Stimulated activated naive CD8-positive, alpha-beta T cell treated with anti-CD3 and anti-CD28 coated beads, Interleukin-15, amount 100 ng/mL, for 72 hours (primary cell): ENCODE measurements around the gene METTL9.
"Not testable (repeated sequence)": the region's sequence is repeated elsewhere in the genome, so short reads cannot be mapped to it uniquely, and the experiment has no call there.

Experiments used
- ATAC-seq: fragments of 150-1000 bp; cut with Tn5 transposase; 2 replicates; pipeline ENCODE4 v1.10.0; 2021; ENCODE audit warnings: mild to moderate bottlenecking, moderate library complexity
- DNase-seq, 2 donors: peaks; one replicate each; pipeline ENCODE4 v3.0.0; 2021 to 2022
- H3K27ac Mint-ChIP-seq, 2 donors: one replicate each; pipeline ENCODE4 v1.8.0; 2022; ENCODE audit warnings: mild to moderate bottlenecking in 2 of 2, mixed read lengths in 2 of 2, moderate library complexity in 2 of 2
- H3K27me3 Mint-ChIP-seq: one replicate; pipeline ENCODE4 v1.8.0; 2022; ENCODE audit warnings: mixed read lengths
- H3K4me1 Mint-ChIP-seq: one replicate; pipeline ENCODE4 v1.8.0; 2022; ENCODE audit warnings: mild to moderate bottlenecking, mixed read lengths
- H3K4me3 Mint-ChIP-seq, 2 donors: one replicate each; pipeline ENCODE4 v1.8.0; 2022; ENCODE audit warnings: mild to moderate bottlenecking in 2 of 2, mixed read lengths in 2 of 2, moderate library complexity in 1 of 2
- H3K9me3 Mint-ChIP-seq, 2 donors: one replicate each; pipeline ENCODE4 v1.8.0; 2022; ENCODE audit warnings: mixed read lengths in 2 of 2

Gene METTL9

GRCh38 chr16:21565861-21566669, 33.3 kb upstream of the METTL9 start:
- H3K9me3 Mint-ChIP-seq = no peaks in the 10 kb centered on the region
- no peak overlapping the region for H3K27ac Mint-ChIP-seq
- no peak overlapping the region for H3K4me3 Mint-ChIP-seq
- no peaks in the 10 kb centered on the region for H3K4me1 Mint-ChIP-seq
- H3K27me3 Mint-ChIP-seq = no peaks in the 10 kb centered on the region
- no peak for ATAC-seq
- no peak for DNase-seq

GRCh38 chr16:21566891-21567414, 32.4 kb upstream of the METTL9 start:
- Mint-ChIP-seq H3K4me3 (no peak overlapping the region), H3K27ac (no peak overlapping the region), H3K4me1 (no peaks in the 10 kb centered on the region), H3K9me3 (no peaks in the 10 kb centered on the region), H3K27me3 (no peaks in the 10 kb centered on the region)
- ATAC-seq (no peak), DNase-seq (no peak)

- H3K9me3 Mint-ChIP-seq, H3K4me3 Mint-ChIP-seq, H3K27me3 Mint-ChIP-seq, DNase-seq, H3K27ac Mint-ChIP-seq, ATAC-seq, H3K4me1 Mint-ChIP-seq: not testable (repeated sequence)
Measured at GRCh38 chr16:21567496-21567895, 31.9 kb upstream of the METTL9 start.

DNA sequence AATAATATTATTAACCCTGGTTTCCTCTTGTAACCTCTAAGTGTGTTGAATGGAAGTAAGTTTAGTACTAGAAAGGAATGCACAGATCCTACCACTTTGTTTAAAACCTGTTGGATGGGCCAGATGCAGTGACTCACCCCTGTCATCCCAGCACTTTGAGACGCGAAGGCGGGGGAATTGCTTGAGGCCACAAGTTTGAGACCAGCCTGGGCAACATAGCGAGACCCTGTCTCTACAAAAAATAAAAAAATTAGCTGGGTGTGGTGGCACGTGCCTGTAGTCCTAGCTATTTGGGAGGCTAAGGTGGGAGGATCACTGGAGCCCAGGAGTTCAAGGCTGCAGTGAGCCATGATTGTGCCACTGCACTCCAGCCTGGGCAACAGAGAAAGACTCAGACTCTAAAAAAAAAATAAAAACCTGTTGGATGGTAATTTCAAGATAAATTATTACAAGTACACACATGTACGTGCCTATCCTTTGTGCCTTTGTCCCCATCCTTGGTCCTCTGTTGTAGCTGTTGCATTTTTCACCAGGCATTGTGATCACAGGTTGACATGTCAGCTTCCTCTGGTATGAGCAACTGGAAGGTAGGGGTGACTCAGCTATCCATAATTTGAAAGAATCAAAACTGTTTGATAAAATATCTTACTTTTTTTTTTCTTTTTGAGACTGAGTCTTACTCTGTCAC, 30.7 kb upstream of the METTL9 start:
- H3K4me1 Mint-ChIP-seq = no peaks in the 10 kb centered on the region
- H3K9me3 Mint-ChIP-seq = no peaks in the 10 kb centered on the region
- ATAC-seq (no peak), DNase-seq (no peak)
- no peak overlapping the region for H3K4me3 Mint-ChIP-seq
- H3K27ac Mint-ChIP-seq = no peak overlapping the region
- no peaks in the 10 kb centered on the region for H3K27me3 Mint-ChIP-seq

DNA sequence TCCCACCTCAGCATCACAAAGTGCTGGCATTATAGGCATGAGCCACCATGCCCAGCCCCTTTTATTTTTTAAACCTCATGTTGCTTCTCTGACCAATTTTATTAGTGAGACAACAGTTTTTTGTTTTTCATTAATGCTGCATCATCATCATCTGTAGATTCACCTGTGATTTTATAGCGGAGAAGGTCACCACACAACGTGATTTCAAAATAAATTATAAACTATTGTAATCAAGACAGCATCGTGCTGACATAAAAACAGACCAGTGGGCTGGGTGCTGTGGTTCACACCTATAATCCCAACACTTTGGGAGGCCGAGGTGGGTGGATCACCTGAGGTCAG, 28.7 kb upstream of the METTL9 start:
- ATAC-seq (no peak), DNase-seq (no peak)
- no peaks in the 10 kb centered on the region for H3K9me3 Mint-ChIP-seq
- H3K4me3 Mint-ChIP-seq = no peak overlapping the region
- no peak overlapping the region for H3K27ac Mint-ChIP-seq
- no peaks in the 10 kb centered on the region for H3K4me1 Mint-ChIP-seq
- H3K27me3 Mint-ChIP-seq = no peaks in the 10 kb centered on the region

DNA sequence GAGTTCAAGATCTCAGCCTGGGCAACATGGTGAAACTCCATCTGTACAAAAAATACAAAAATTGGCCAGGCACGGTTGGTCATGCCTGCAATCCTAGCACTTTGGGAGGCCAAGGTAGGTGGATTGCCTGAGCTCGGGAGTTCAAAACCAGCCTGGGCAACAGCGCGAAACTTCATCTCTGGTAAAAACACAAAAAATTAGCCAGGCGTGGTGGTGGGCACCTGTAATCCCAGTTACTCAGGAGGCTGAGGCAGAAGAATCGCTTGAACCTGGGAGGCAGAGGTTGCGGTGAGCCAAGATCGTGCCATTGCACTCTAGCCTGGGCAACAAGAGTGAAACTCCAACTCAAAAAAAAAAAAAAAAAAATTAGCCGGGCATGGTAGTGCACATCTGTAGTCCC, 25.9 kb upstream of the METTL9 start:
- H3K4me1 Mint-ChIP-seq, H3K4me3 Mint-ChIP-seq, ATAC-seq, H3K9me3 Mint-ChIP-seq, H3K27me3 Mint-ChIP-seq, DNase-seq, H3K27ac Mint-ChIP-seq: not testable (repeated sequence)

DNA sequence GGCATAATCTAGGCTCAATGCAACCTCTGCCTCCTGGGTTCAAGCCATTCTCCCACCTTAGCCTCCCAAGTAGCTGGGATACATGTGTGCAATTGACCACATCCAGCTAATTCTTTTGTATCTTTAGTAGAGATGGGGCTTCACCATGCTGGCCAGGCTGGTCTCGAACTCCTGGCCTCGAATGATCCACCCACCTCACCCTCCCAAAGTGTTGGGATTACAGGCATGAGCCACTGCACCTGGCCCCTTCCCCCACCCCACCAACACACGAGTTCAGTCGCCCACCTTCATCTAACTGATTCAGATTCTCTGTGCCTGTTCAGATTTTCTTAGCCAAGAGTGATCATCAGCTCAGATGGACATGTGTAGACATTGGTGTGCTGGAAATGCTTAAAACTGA, 25.0 kb upstream of the METTL9 start:
- no peaks in the 10 kb centered on the region for H3K9me3 Mint-ChIP-seq
- no peak for ATAC-seq
- H3K27me3 Mint-ChIP-seq = peaks cover 7% of the 10 kb centered on the region
- no peaks in the 10 kb centered on the region for H3K4me1 Mint-ChIP-seq
- DNase-seq = no peak
- no peak overlapping the region for H3K4me3 Mint-ChIP-seq
- no peak overlapping the region for H3K27ac Mint-ChIP-seq

DNA sequence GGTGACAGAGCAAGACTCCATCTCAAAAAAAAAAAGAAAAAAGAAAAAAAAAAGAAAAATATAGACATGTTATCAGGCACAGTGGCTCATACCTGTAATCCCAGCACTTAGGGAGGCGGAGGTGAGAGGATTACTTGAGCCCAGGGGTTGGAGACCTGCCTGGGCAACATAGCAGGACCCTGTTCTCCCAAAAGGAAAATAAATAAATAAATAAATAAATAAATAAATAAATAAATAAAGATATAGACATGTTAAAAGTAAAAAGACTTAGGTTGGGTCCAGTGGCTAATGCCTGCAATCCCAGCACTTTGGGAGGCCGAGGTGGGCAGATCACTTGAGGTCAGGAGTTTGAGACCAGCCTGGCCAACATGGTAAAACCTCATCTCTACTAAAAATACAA, 23.1 kb upstream of the METTL9 start:
- H3K4me1 Mint-ChIP-seq, H3K27ac Mint-ChIP-seq, DNase-seq, ATAC-seq, H3K27me3 Mint-ChIP-seq, H3K9me3 Mint-ChIP-seq, H3K4me3 Mint-ChIP-seq: not testable (repeated sequence)

DNA sequence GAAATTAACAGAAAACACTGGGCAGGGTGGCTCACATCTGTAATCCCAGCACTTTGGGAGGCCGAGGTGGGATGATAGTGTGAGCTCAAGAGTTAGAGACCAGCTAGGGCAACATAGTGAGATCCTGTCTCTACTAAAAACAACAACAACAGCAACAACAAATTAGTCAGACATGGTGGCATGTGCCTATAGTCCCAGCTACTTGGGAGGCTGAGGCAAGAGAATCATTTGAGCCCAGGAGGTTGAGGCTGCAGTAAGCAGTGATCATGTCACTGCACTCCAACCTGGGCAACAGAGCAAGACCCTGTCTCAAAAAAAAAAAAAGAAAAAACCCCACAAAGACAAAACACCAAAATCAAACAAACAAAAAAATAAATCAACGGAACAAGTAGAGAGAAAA, 21.9 kb upstream of the METTL9 start:
- H3K4me3 Mint-ChIP-seq, H3K4me1 Mint-ChIP-seq: not testable (repeated sequence)

GRCh38 chr16:21578311-21578710, 21.1 kb upstream of the METTL9 start:
- H3K4me1 Mint-ChIP-seq, H3K27ac Mint-ChIP-seq, H3K27me3 Mint-ChIP-seq, H3K9me3 Mint-ChIP-seq, ATAC-seq, DNase-seq, H3K4me3 Mint-ChIP-seq: not testable (repeated sequence)

More for the DNA sequence above, 21.9 kb upstream of the METTL9 start:
- H3K9me3 Mint-ChIP-seq, ATAC-seq, H3K27ac Mint-ChIP-seq, H3K27me3 Mint-ChIP-seq, DNase-seq: not testable (repeated sequence)

DNA sequence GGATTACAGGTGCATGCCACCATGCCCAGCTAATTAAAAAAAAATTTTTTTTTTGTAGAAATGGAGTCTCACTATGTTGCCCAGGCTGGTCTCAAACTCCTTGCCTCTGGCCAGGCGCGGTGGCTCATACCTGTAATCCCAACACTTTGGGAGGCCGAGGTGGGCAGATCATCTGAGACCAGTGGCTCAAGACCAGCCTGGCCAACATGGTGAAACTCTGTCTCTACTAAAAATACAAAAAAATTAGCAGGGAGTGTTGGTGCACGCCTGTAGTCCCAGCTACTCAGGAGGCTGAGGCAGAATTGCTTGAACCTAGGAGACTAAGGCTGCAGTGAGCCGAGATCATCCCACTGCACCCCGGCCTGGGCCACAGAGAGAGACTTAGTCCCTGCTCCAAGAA, 19.2 kb upstream of the METTL9 start:
- not testable (repeated sequence) for H3K4me1 Mint-ChIP-seq, H3K9me3 Mint-ChIP-seq, H3K4me3 Mint-ChIP-seq, H3K27me3 Mint-ChIP-seq, DNase-seq, H3K27ac Mint-ChIP-seq, ATAC-seq

GRCh38 chr16:21580807-21581206, 18.6 kb upstream of the METTL9 start:
- H3K4me3 Mint-ChIP-seq = no peak overlapping the region
- no peaks in the 10 kb centered on the region for H3K9me3 Mint-ChIP-seq
- ATAC-seq (no peak), DNase-seq (no peak)
- H3K27ac Mint-ChIP-seq = no peak overlapping the region
- H3K4me1 Mint-ChIP-seq = peaks cover 5% of the 10 kb centered on the region
- H3K27me3 Mint-ChIP-seq = peaks cover 7% of the 10 kb centered on the region

DNA sequence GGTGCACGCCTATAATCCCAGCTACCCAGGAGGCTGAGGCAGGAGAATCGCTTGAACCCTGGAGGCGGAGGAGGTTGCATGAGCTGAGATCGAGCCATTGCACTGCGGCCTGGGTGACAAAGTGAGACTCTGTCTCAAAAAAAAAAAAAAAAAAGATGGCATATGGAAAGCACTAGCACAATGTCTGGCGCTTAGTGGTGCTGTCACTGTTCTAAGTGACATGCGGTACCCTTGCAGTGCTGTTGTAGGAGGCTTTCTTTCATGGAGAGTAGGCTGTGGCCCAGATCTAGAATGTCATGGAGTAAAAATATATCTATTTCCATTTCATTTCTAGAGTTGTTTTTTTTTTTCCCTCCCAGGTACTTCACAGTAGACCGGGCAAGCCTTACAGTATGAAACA, 14.6 kb upstream of the METTL9 start:
- no peaks in the 10 kb centered on the region for H3K9me3 Mint-ChIP-seq
- no peak for DNase-seq
- no peak for ATAC-seq

DNA sequence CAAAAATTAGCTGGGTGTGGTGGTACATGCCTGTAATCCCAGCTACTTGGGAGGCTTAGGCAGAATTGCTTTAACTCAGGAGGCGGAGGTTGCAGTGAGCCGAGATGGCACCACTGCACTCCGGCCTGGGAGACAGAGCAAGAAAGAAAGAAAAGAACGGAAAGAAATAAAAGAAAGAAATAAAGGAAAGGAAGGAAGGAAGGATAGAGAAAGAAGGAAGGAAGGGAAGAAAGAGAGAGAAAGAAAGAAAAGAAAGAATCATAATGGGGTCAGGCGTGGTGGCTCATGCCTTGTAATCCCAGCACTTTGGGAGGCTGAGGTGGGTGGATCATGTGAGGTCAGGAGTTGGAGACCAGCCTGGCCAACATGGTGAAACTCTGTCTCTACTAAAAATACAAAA, 10.8 kb upstream of the METTL9 start:
- not testable (repeated sequence) for H3K4me3 Mint-ChIP-seq, DNase-seq, H3K27ac Mint-ChIP-seq

More for the DNA sequence above, 14.6 kb upstream of the METTL9 start:
- Mint-ChIP-seq H3K27ac (no peak overlapping the region), H3K4me3 (no peak overlapping the region), H3K4me1 (peaks cover 5% of the 10 kb centered on the region), H3K27me3 (no peaks in the 10 kb centered on the region)

GRCh38 chr16:21589551-21589950, 9.8 kb upstream of the METTL9 start:
- Mint-ChIP-seq H3K4me1 (no peaks in the 10 kb centered on the region), H3K4me3 (no peak overlapping the region), H3K9me3 (no peaks in the 10 kb centered on the region), H3K27me3 (no peaks in the 10 kb centered on the region), H3K27ac (no peak overlapping the region)
- DNase-seq = no peak
- ATAC-seq = no peak

More for the DNA sequence above, 10.8 kb upstream of the METTL9 start:
- ATAC-seq, H3K27me3 Mint-ChIP-seq, H3K4me1 Mint-ChIP-seq, H3K9me3 Mint-ChIP-seq: not testable (repeated sequence)

GRCh38 chr16:21590287-21590686, 9.1 kb upstream of the METTL9 start:
- ATAC-seq = no peak
- H3K9me3 Mint-ChIP-seq = no peaks in the 10 kb centered on the region
- no peak for DNase-seq
- H3K4me1 Mint-ChIP-seq = no peaks in the 10 kb centered on the region
- no peaks in the 10 kb centered on the region for H3K27me3 Mint-ChIP-seq
- H3K4me3 Mint-ChIP-seq = no peak overlapping the region
- H3K27ac Mint-ChIP-seq = no peak overlapping the region
